NCI-H128 (cell line): ENCODE results near the gene PAK3.

ENCODE experiments used
- DNase-seq: peaks from one replicate; lab custom pipeline; 2025; ENCODE audit not compliant: unreplicated experiment; lab: John Stamatoyannopoulos, UW

PAK3 gene

DNA sequence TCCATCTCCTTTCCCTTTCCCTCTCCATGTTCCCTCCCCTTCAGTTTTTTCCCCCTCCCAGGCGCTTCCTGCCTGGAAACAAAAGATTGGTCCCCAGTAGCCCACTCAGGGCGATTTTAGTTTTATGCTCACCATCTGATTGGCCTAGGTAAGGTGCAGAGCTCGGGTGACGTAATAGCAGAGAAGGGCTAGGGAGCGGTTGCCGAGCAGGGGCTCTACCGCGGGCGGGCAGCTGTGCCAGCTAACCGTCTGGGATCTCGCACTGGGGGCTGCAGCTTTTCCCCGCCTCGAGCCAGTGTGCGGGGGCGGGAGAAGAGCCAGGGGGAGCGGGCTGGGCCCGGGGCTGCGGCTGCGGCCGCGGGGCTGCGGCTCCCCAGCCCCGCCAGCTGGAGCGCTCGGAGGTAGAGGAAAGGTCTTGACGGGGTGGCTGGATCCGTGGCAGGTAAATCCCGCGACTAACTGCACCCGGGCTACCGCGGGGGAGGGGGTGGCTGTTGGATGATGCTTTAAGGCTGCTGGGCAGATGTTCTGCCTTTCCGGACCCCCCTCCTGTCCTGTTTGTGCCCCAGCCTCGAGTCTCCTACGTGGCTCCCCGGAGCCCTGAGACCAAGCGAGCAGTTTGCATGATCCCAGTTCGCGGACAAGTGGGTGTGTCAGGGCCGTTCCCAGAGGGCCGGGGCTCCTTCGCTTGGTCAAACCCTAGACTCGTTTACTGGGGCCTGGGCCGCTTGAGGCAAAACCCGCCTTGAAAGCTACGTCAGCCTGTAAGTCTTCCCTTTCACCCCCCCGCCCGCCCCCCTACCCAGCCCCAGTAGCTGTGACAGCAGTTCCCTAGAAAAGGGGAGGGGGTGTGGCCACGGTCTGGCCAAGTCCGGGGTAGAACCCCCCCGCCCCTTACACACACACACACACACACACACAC is at the start of gene PAK3:
PAK3 (plus strand) TSS at position 218 of the 922 bp plus-strand sequence. CDS start 26,913 bp downstream, outside the sequence.
- DNase-seq, result peak; percentile 70

DNA sequence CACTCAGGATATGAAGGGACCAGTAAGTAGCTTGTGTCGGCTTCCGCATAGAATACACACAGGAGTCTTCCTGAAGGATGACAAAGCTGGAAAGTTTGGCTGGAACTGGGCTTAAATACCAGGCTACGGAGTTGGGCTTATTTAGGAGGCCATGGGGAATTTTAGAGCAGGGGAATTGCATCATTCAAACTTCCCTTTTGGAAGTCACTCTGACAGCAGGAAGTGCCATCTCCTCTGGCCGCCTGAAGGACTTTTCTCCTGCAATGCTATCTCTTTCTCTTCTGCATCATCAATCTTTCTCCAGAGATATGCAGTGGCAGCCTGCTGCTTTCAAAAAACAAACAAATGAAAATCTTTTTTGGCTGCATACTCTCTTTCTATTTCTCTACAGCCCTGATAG is 48.4 kb upstream of the PAK3 start:
- no peak for DNase-seq

DNA sequence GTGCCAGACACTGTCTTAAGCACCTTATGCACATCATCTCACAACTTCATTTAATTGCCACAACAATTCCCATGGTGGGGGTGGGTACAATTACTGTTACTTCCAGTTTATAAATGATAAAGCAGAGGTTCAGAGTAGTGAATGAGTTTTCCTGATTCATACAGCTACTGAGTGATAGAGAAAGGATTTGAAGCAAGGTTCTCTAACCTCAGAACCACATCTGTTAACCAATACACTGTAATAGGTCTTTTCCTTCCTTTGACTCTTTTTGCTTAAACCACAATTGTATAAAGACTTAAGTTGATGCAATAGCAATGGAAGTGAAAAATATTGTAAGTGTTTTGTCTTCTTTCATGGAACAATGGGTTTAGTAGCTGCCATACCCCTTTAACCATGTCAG is 43.5 kb upstream of the PAK3 start:
- DNase-seq, result no peak

GRCh38 chrX:111071542-111072277 is 24.3 kb upstream of the PAK3 start:
- DNase-seq, result no peak

- DNase-seq, result no peak
Measured at GRCh38 chrX:111083081-111083480, 12.9 kb upstream of the PAK3 start.

DNA sequence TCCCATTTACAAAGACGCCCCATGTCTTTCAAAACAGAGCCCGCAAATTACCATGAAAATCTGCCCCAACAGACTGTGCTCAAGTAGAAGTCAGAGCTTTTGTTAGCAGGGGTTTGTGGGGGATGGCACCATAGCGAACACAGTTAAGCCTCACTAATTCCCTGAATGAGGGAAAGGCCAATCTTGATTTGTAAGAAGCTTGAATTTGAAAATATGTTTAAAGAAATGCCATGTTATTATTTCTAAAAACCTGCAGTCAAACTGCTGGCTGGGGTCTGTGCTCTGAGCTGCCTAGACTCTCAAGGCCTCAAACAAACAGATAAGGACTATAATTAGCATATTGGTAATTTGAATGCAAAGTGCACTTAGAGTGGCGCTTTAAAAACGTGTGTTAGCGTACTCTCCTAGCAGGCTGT is 9.4 kb upstream of the PAK3 start:
- no peak for DNase-seq

- DNase-seq, result no peak
Measured at GRCh38 chrX:111088628-111089027, 7.4 kb upstream of the PAK3 start.

GRCh38 chrX:111090458-111090857 is 5.5 kb upstream of the PAK3 start:
- DNase-seq, result no peak

- no peak for DNase-seq
Measured at GRCh38 chrX:111098874-111099273, 2.9 kb downstream of the PAK3 start.

GRCh38 chrX:111100191-111100590 is 4.2 kb downstream of the PAK3 start:
- DNase-seq, result peak; percentile 21

DNA sequence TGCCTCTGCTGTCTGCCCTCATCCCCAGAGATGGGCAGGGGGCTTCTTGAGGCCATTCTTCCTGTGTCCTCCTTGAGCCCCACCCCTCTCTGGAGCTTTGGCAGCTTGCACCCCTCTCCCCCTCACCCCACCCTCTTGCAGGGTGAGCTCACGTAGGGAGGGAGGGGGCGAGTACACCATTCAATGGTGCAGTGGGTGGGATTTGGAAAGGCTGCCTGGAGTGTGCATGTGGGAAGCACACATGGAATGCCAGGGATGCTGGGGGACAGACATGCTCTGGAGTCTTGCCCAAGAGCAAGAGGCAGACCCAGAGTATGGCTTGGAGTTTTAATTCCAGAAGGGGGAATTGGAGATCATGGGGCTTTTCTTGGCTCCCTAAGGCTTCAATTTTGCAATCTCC is 5.6 kb downstream of the PAK3 start:
- no peak for DNase-seq

GRCh38 chrX:111102636-111103035 is 6.6 kb downstream of the PAK3 start:
- no peak for DNase-seq

- no peak for DNase-seq
Measured at GRCh38 chrX:111103246-111103645, 7.3 kb downstream of the PAK3 start.

DNA sequence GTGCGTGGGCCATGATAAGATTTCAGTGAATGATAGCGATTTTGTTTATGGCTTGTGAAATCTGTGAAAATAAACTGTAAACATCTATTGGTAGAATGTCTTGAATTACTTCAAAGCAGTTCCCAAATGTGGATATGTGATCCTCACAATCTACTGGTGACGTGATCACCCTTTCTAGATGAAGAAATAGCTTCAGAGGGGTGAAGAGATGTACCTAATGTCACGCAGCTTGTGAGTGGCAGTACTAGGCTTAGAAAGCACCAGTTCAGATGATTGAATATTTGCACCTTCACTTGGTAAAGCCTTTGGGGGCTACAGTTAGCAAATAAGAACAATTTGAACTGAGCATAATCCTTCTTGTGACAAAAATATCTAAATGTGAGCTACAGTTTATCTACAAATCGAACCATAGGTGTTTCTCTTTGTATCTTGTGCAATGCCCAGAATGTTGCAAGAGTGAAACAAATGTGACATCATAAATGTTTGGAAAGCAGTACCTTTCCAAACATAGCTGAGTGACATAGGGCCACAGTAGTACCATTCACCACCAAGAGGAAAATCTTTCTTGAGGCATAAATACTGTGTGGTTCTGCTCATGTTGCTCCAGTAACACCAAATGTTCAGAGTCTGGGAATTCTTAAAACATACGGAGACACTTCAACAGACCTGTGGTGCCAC is 14.2 kb downstream of the PAK3 start:
- no peak for DNase-seq

DNA sequence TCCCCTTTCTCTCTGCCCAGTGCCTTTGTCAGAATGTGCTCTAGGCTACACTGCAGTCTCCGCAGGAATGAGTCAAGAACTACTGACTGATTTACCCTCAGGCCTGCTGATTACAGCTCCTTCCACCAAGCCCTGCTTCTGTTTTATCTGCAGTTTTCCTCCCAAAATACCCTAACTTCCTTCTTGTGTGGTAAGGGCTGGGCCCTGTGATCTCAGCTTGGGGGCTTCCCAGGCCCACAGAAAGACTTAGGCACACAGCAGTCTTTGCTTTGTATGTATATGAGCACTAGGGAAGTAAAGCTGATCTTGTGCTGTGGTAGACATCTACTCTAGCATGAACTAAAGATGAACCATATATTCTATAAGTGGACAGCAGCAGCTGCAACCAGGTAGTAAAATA is 18.8 kb downstream of the PAK3 start:
- no peak for DNase-seq

- no peak for DNase-seq
Measured at GRCh38 chrX:111116666-111117065, 20.7 kb downstream of the PAK3 start.

- DNase-seq, result no peak
Measured at GRCh38 chrX:111119341-111119740, 23.4 kb downstream of the PAK3 start.

DNA sequence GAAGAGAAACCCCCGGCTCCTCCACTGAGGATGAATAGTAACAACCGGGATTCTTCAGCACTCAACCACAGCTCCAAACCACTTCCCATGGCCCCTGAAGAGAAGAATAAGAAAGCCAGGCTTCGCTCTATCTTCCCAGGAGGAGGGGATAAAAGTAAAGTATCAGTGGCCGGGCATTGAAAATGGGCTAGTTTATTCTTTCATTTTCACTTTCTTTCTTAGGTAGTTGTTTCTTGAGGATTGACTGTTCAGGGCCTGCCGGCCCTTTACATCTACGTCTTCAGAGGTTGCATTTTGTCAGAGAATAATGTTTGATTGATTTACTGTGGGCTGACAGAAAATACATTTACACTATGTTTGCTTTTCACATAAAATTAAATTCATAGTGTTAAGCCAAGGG is 27.1 kb downstream of the PAK3 start:
- no peak for DNase-seq

DNA sequence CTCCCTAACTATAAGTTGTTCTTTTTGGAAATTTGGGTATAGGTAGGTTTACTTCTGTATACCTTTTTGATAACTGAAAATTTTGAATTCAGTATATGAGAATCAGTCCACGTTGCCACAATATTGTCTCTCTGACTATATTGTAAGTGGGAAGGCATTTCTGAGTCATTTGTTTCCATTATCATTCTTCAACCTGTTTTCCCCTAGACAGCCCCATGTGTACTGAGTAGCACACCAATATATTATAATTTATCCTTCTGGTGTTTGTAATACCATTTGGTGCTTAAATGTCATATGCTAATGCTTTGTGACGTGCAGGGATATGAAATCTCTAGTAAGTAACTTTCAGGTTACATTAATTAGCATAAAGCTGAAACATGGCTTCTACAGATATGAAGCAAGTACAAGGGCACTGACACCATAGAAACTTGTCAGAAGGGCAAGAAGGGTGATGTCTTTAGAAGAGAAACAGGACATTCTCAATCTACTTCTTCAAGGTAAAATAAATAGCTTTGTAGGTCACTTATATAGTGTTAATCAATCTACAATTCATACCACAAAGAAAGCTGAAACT is 27.7 kb downstream of the PAK3 start:
- DNase-seq, result no peak

GRCh38 chrX:111124418-111124817 is 28.4 kb downstream of the PAK3 start:
- no peak for DNase-seq

DNA sequence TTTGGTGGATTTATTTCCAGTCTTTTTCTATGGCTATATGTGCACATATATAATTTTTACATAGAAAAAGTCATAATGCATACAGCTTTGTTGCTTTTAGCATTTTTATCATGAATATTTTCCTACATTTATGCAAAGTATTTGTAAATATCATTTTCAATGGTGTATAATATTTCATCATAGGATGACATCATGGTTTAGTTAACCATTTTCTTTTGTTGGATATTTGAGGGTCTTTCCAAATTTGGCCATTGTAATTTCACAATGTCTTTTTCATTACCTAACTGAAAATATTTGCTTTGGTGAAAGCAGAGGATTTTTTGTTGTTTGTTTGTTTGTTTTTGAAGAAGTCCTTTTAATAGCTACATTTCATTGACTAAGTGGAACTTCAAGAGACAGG is 31.0 kb downstream of the PAK3 start:
- DNase-seq, result no peak
